Superior temporal gyrus (tissue), 1 donor: Measurements from ENCODE around the gene POLDIP3.
"Not testable (repeated sequence)": the region's sequence is repeated elsewhere in the genome, so short reads cannot be mapped to it uniquely, and the experiment has no call there.

Experiments used
- DNase-seq: peaks from one replicate; pipeline ENCODE4 v3.0.0-alpha.2; 2016; ENCODE audit errors: extremely low spot score

POLDIP3 gene

DNA sequence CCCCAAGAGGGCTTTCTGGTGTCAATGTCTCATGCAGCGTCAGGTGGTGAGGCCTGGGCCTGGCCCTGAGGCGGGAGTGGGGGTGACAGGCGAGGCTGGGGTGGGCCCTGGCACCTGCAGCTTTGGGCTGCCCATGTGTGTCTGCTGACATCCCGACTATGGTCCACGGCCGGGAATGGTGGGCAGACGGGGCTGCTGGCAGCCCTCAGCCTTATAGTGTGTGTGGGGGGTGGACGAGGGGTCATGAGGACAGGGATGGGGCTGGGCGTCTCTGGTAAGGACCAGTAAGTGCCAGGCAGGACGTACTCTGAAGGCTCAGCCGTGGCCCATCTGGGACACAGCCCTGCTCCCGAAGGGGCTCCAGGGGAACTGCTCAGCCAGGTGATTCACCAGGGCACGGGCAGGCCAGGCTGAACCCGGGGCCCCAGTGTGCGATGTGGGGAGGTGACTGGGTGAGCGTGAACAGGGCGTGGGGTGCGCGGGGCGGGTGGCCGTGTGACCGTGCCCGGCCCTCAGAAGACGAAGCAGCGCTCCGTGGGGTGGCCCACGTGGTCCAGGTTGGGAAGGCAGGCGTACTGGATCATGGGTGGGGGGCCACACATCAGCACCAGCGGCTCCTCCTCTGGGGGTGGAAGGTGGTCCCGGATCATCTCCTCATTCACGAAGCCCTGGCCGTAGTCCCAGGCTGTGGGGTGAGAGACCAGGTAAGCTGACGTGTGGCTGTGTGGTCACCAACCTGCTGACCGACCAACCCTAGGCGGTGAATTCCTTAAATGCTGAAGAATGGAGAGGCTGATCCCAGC is 4.8 kb upstream of the POLDIP3 start:
- no peak for DNase-seq

- DNase-seq = no peak
These were observed 2.7 kb upstream of the POLDIP3 start for GRCh38 chr22:42617155-42617983.

- DNase-seq = not testable (repeated sequence)
These were observed 1.1 kb upstream of the POLDIP3 start for GRCh38 chr22:42615860-42616175.

DNA sequence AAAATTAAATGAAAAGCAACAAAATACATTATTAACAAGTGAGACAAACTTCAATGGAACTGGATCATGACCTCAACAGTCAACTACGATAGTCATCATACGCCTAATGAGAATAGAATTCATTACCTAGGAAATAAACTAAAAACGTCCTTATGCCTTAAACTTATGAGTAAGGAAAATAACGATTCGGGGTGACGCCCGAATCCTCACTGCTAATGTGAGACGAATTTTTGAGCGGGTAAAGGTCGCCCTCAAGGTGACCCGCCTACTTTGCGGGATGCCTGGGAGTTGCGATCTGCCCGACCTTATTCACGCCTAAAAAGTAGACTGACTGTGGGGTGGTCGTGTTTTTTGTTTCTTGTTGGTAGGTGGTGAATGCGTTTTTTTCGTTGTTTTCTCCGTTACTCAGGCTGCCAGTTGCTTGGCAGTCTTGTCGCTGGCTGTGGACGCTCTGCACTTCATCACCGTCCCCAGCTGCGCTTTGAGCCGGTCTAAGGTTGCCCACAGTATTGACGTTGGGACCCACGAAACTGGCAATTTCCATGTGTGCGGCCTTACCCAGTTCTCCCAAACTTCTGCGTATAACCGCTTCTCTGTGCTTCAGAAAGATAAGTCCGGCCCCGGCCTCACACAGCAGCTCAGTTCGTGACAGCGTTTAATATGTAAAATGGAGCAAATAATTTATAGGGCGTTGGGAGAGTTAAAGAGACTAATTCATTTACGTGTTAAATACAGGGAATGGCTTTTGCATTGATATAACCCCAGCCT is 593 bp upstream of the POLDIP3 start:
- no peak for DNase-seq

DNA sequence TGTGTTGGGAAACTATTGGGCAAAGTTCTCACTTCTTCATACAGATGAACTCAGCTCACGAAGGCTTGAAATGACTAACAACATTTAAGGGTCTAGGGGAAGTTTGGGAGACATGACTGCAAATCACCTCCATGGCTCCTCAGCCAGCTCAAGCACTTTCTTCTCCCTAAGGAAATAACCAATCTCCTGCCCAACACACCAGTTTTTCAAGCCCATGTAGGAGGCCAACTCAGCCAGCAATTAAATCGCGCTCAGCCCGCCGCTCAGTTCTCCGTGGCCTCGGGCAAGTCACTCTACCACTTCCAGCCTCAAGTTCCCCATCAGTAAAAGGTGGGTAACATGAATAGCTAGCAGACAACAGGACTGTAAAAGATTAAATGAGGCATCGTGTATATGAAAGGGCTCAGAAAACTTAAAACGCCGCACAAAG is 796 bp downstream of the POLDIP3 start:
- peak; percentile 33 for DNase-seq

DNA sequence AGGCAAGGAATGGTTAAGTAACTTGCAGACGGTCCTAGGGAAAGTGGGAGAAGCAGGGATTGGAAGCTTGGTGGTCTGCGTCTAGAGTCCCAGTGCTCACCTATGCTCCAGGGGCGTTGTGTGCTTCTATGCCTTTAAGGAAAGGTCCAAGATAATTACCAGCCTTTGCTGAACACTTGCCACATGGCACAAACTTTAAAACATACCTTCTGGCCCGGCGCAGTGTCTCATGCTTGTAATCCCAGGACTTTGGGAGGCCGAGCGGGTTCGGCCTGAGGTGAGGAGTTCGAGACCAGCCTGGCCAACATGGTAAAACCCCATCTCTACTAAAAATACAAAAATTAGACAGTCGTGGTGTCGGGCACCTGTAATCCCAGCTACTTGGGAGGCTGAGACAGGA is 2.3 kb downstream of the POLDIP3 start:
- DNase-seq = no peak

GRCh38 chr22:42611051-42611450 is 3.6 kb downstream of the POLDIP3 start:
- no peak for DNase-seq

- DNase-seq = no peak
These were observed 4.5 kb downstream of the POLDIP3 start for GRCh38 chr22:42610186-42610585.

- peak; percentile 80 for DNase-seq
These were observed 5.8 kb downstream of the POLDIP3 start for GRCh38 chr22:42608823-42609361.

DNA sequence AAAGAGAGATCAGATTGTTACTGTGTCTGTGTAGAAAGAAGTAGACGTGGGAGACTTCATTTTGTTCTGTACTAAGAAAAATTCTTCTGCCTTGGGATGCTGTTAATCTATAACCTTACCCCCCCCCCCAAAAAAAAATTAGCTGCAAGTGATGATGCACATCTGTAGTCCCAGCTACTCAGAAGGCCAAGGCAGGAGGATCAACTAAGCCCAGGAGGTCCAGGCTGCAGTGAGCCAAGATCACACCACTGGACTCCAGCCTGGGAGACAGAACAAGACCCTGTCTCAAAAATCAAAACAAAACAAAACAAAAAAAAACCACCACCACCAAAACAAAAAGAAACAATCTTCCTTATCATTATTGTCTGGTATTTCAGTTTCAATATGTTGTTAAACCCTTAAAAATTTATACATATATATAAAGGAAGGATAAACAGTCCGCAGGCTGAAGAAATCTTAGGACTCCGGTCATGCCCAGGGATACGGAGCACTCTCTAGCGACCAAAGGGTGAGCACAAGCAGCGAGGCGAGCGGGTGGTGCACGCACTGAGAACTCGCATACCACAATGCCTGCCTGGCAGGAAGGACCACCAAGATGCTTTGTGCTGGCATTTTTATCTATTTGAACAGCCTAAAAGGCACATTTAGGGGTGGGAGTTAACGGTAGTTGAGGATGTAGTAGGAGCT is 6.4 kb downstream of the POLDIP3 start:
- DNase-seq = no peak

DNA sequence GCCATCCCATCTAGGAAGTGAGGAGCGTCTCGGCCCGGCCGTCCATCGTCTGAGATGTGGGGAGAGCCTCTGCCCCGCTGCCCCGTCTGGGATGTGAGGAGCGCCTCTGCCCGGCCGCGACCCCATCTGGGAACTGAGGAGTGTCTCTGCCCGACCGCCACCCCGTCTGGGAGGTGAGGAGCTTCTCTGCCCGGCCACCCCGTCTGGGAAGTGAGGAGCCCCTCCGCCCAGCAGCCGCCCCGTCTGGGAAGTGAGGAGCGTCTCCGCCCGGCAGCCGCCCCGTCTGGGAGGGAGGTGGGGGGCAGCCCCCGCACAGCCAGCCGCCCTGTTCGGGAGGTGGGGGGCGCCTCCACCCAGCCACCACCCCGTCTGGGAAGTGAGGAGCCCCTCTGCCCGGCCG is 7.0 kb downstream of the POLDIP3 start:
- DNase-seq = not testable (repeated sequence)

- no peak for DNase-seq
These were observed 10.3 kb downstream of the POLDIP3 start for GRCh38 chr22:42604403-42604802.

- no peak for DNase-seq
These were observed 11.3 kb downstream of the POLDIP3 start for GRCh38 chr22:42603427-42603826.

- no peak for DNase-seq
These were observed 12.2 kb downstream of the POLDIP3 start for GRCh38 chr22:42602470-42602869.

DNA sequence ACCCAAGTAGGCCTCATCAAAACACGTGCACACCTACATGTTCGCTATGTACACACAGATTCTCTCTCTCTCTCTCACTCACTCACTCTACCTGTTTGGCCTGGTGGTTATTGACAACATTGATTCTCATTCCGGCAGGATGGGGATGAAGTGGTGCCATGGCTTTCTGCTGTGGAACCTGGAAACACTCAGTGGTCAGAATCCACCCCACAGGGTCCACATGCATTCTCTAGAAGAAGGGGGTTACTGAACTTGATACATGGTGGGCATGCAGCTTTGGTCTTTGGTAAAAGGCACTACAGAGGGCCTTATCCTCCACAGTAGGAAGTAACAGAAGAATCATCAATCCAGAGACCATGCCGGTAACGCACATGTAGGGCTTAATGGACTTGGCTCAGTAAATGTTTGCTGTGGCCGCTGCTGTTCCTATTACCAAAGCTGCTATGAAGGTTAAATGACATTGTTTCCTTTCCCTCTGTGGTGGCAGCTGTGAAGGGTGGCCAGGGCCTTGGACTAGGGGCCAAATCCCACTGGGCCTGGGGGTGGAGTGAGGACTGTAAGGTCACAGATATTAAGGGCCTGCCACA is 12.7 kb downstream of the POLDIP3 start:
- no peak for DNase-seq

- no peak for DNase-seq
These were observed 17.7 kb downstream of the POLDIP3 start for GRCh38 chr22:42596863-42597530.

- DNase-seq = no peak
These were observed 18.3 kb downstream of the POLDIP3 start for GRCh38 chr22:42596336-42596735.

DNA sequence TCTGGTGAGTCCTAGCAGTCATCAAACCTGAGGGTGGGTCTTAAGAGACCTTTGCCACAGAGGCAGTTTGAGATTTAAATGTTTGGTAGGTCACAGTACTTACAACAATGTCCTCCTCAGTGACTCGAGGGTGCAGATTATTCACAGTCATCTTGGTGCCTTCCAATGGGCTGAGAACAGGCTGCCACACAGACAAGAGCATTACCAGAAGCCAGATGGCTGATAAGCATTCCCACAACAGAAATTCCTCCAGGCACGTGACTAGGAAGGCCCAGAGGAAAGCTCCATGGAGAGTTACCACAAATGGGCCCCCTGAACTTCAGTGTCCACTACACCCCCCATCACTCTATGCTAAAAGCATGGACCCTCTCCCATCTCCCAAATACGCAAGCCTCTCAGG is 19.2 kb downstream of the POLDIP3 start:
- no peak for DNase-seq

GRCh38 chr22:42591987-42592386 is 22.7 kb downstream of the POLDIP3 start:
- no peak for DNase-seq

DNA sequence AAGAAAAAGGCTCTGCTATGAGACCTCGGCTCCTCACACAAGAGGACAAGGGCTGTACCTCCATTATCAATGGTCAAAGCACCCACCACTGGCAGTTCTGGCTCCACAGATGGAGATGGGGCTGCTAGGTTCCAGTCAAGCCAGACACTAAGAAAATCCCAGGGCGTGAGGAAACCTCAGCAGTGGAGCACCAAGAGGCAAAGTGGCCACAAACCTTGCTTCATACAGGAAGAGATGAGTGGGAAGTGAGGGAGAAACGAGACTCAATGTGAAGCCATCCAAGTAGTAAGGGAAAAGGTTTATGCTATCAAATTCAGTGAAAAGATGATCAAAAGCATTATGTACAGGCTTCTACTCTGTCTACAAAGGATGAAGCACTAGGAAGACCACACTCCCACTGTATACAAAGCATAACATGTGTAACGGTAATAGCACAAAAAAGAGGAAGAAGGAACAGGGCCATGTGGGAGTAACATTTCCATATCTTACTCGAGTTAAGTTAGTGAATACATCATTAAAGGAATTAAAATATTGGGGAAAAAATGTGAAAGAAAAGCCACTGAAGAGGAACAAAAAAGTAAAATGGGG is 27.0 kb downstream of the POLDIP3 start:
- DNase-seq = no peak
